ENCODE data around the gene AADACL4.

Gene AADACL4

GRCh38 chr1:12609469-12610003 is 34.3 kb upstream of the AADACL4 start:
- H3K27ac ChIP-seq (ENCODE audit: poor library complexity, severe bottlenecking): no peak overlapping the region
- ATAC-seq (ENCODE audit: low read depth): no peak

GRCh38 chr1:12610305-12610935 is 33.5 kb upstream of the AADACL4 start:
- no peaks in the 10 kb centered on the region for H3K36me3 ChIP-seq (ENCODE audit: low read depth)
- no peak overlapping the region for H3K4me3 ChIP-seq (ENCODE audit: severe bottlenecking)
- no peaks in the 10 kb centered on the region for H3K27me3 ChIP-seq (ENCODE audit: insufficient read depth, poor library complexity, severe bottlenecking)
- H3K4me1 ChIP-seq (ENCODE audit: insufficient read depth, poor library complexity, severe bottlenecking): peaks cover 15% of the 10 kb centered on the region
- no peaks in the 10 kb centered on the region for H3K9me3 ChIP-seq (ENCODE audit: severe bottlenecking)
- TF ChIP-seq CTCF (IDR thresholded peaks at IDR 0.05; ENCODE audit: poor library complexity, severe bottlenecking): no peak
- peak overlapping the region; percentile 67 for H3K27ac ChIP-seq (ENCODE audit: poor library complexity, severe bottlenecking)
- ATAC-seq (ENCODE audit: low read depth) (peak; percentile 84), DNase-seq (ENCODE audit: low spot score) (no peak)

More at GRCh38 chr1:12609469-12610003, 34.3 kb upstream of the AADACL4 start:
- TF ChIP-seq CTCF (IDR thresholded peaks at IDR 0.05; ENCODE audit: poor library complexity, severe bottlenecking): no peak
- H3K4me1 ChIP-seq (ENCODE audit: insufficient read depth, poor library complexity, severe bottlenecking): peaks cover 15% of the 10 kb centered on the region
- H3K9me3 ChIP-seq (ENCODE audit: severe bottlenecking): no peaks in the 10 kb centered on the region
- H3K4me3 ChIP-seq (ENCODE audit: severe bottlenecking): no peak overlapping the region
- no peaks in the 10 kb centered on the region for H3K36me3 ChIP-seq (ENCODE audit: low read depth)
- H3K27me3 ChIP-seq (ENCODE audit: insufficient read depth, poor library complexity, severe bottlenecking): no peaks in the 10 kb centered on the region
- DNase-seq (ENCODE audit: low spot score): no peak

DNA sequence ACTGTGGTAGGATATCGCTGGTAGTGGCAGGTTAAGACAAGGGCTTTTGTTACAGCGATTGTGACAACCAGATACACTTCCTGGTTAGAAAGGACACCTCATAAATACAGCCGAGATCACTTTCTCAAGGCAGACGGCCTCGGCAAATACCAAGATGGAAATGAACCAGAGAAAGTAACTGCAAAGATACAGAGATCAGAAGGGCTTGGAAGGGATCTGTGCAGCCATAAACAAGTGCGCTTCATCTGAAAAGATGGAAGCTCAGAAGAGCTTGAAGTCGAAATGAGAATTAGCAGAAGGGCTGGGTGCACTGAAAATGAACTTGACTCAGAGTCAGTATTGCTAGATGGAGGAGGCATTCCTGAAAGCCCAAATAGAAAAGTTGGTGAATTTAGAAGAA is 32.9 kb upstream of the AADACL4 start:
- no peaks in the 10 kb centered on the region for H3K36me3 ChIP-seq (ENCODE audit: low read depth)
- no peak overlapping the region for H3K4me3 ChIP-seq (ENCODE audit: severe bottlenecking)
- DNase-seq (ENCODE audit: low spot score) (no peak), ATAC-seq (ENCODE audit: low read depth) (no peak)
- H3K27ac ChIP-seq (ENCODE audit: poor library complexity, severe bottlenecking): peak overlapping the region; percentile 67
- H3K27me3 ChIP-seq (ENCODE audit: insufficient read depth, poor library complexity, severe bottlenecking): no peaks in the 10 kb centered on the region
- TF ChIP-seq CTCF (IDR thresholded peaks at IDR 0.05; ENCODE audit: poor library complexity, severe bottlenecking): no peak
- peaks cover 20% of the 10 kb centered on the region for H3K4me1 ChIP-seq (ENCODE audit: insufficient read depth, poor library complexity, severe bottlenecking)
- no peaks in the 10 kb centered on the region for H3K9me3 ChIP-seq (ENCODE audit: severe bottlenecking)

DNA sequence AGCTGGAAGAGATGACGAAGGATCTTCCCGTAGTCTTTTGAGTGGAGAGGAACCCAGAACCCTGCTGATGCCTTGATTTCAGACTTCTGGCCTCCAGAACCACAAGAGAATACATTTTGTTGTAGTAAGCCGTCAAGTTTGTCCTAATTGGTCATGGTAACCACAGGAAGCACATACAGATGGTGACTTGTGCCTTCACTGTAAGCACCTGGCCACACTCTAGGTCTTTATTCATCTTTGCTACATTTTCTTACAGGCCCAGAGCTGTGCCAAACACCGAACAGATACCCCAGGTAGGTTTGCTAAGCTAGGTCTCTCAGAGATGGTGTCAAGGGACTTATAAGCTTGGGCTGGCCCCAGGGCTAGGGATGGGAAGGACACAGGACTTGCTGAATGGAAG is 30.7 kb upstream of the AADACL4 start:
- no peak overlapping the region for H3K4me3 ChIP-seq (ENCODE audit: severe bottlenecking)
- ATAC-seq (ENCODE audit: low read depth) (no peak), DNase-seq (ENCODE audit: low spot score) (no peak)
- H3K27me3 ChIP-seq (ENCODE audit: insufficient read depth, poor library complexity, severe bottlenecking): no peaks in the 10 kb centered on the region
- H3K27ac ChIP-seq (ENCODE audit: poor library complexity, severe bottlenecking): no peak overlapping the region
- H3K36me3 ChIP-seq (ENCODE audit: low read depth): no peaks in the 10 kb centered on the region
- peaks cover 20% of the 10 kb centered on the region for H3K4me1 ChIP-seq (ENCODE audit: insufficient read depth, poor library complexity, severe bottlenecking)
- no peak for TF ChIP-seq CTCF (IDR thresholded peaks at IDR 0.05; ENCODE audit: poor library complexity, severe bottlenecking)
- no peaks in the 10 kb centered on the region for H3K9me3 ChIP-seq (ENCODE audit: severe bottlenecking)

All from RWPE2 (cell line).